HG03575 (cell line): ENCODE measurements around the gene MPLKIP.
"Not testable (repeated sequence)": the region's sequence is repeated elsewhere in the genome, so short reads cannot be mapped to it uniquely, and the experiment has no call there.

Source experiments
- ATAC-seq: cut with Tn5 transposase; IDR thresholded peaks from one replicate; pipeline ENCODE4 v1.9.1; 2021; ENCODE audit not compliant: unreplicated experiment, insufficient number of reproducible peaks, low FRiP score; ENCODE audit errors: extremely low read depth

Gene MPLKIP

DNA sequence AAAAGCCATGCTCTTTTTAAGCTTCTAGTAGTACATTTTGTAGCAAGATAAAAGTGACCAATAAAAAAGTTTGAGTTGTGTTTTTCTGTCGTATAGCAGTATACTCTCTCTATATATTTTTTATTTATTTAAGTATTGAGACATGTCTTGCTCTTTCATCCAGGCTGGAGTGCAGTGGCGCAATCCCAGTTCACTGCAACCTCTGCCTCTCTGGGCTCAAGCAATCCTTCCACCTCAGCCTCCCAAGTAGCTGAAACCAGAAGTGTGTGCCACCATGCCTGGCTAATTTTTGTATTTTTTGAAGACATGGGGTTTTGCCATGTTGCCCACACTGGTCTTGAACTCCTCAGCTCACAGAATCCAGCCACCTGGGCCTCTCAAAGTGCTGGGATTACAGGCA, 3.1 kb upstream of the MPLKIP start:
- ATAC-seq = no peak

DNA sequence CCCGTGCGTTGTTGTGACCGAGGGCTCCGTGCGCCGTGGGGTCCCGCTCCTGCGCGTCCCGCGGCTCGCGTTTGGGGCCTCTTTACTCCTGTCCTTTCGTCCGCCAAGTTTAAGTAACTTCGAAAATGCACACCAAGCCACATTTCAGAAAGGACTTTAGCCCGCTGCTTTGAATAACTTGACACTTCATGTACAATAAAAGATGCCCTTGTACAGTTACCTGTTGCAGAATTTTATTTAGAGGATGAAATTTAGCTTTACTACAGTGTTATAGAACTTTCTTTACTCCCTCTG, 842 bp upstream of the MPLKIP start:
- no peak for ATAC-seq

DNA sequence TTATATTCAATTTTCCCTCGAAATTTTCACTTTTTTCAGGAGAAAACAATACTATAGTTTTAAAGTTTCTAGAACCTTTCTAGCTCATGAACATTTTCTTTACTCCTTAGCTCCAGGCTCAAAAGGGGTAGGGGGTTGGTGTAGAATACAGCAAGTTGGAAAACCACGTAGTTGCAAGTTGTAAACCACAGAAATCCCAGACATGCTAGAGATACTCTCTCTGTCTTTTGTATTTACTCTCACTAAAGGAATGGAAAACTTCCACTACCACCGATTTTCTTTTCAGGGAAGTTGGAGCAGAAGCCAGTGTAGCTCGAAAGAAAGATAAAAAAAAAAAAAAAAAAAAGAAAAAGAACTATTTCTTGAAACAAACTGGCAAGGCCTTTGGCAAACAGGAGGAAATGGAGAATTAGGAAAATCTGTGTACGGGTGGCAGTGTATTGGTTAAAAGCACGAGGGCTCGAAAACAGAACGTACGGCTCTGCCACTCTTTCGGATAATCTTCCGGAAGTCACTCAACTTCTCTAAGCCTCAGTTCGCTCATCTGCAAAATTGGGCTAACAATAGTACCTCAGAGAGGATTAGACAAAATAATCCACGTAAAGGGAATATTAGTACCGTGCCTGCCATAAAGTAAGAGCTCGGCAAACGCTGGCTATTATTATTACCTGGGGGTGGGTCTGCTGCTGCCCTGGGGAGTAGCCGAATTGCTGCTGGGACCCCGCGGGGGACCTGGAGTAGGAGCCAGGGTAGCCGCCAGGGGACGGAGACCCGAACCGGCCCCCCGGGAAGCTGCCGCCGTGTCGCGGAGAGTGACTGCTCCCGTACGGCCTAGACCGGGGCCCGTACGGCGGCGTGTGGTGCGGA, 628 bp downstream of the MPLKIP start:
- ATAC-seq = no peak

GRCh38 chr7:40122940-40123254, 11.5 kb downstream of the MPLKIP start:
- ATAC-seq = no peak

GRCh38 chr7:40122100-40122939, 12.1 kb downstream of the MPLKIP start:
- ATAC-seq = not testable (repeated sequence)

- no peak for ATAC-seq
Observed at GRCh38 chr7:40120020-40120419, 14.4 kb downstream of the MPLKIP start.

- not testable (repeated sequence) for ATAC-seq
Observed at GRCh38 chr7:40118201-40118600, 16.2 kb downstream of the MPLKIP start.

DNA sequence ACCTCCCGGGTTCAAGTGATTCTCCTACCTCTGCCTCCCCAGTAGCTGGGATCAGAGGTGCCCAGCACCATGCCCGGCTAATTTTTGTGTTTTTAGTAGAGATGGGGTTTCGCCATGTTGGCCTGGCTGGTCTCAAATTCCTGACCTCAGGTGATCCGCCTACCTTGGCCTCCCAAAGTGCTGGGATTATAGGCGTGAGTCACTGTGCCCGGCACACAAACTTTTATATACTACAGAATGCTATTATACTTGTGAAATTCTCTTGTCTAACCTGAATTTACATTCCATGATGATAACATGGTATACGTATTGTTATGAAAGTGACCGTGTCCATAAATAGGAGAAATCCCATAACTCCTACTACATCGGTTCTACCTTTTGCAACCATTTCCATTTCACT, 17.2 kb downstream of the MPLKIP start:
- ATAC-seq = not testable (repeated sequence)

DNA sequence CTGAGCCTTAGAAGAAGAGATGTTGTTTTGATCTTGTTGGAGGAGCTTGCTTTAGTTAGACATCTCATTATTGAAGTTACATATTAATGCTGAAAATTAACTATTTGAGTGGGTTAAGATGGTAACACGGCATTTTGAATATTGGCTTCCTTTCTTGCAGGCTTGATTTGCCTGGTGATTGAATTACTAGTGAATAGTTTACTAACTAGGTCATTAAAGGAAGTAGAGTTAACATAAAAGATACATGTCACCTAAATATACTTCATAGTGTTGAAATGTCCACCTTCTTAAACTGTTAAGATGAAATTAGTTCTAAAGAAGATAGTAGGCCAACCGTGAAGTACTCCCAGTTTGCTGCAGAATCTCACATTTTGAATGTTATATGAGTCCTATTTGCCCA, 18.5 kb downstream of the MPLKIP start:
- ATAC-seq = no peak

DNA sequence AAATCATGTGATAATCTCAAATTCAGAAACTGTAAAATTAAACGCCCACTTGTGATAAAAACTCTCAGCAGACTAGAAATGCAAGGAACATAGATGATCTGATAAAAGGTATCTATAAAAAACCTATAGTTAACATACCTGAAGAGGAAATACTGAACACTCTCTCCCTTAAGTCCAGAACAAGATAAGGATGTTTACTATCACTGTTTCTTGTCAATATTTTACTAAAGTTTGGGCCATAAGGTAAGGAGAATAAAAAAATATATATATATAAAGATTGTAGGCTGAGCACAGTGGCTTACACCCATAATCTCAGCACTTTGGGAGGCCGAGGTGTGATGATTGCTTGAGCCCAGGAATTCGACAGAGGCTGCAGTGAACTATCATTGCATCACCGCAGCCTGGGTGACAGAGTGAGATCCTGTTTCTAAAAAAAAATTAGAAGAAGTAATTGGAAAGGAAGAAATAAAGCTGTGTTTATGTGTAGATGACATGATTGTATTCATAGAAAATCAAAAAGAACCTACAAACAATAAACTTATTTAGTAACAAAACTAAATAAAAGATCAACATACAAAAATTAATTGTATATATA, 28.4 kb downstream of the MPLKIP start:
- no peak for ATAC-seq

GRCh38 chr7:40102897-40103296, 31.5 kb downstream of the MPLKIP start:
- no peak for ATAC-seq

DNA sequence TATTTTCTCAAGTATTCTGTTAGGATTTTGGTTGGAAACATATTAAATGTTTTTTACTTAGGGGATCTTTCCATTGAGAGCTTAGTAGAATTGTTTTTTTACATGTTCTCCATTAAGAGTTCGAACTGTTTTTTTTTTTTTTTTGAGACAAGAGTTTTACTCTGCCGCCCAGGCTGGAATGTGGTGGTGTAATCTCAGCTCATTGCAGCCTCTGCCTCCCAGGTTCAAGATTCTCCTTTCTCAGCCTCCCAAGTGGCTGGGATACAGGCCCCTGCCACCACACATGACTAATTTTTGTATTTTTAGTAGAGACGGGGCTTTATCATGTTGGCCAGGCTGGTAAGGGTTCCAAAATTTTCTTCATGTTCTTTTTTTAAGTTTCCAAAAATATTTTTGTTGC, 33.2 kb downstream of the MPLKIP start:
- no peak for ATAC-seq

DNA sequence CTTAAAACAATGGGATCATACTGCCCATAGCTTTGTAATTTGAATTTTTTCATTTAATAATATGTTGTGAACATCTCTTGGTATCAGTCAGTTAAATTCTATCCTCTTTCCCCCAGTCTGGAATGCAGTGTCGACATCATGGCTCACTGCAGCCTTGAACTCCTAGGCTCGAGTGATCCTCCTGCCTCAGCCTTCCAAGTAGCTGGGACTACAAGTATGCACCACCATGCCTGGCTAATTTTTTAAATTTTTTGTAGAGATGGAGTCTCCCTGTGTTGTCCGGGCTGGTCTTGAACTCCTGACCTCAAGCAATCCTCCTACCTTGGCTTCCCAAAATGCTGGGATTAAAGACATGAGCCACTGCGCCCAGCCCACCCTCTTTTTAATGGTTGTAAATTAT, 34.6 kb downstream of the MPLKIP start:
- no peak for ATAC-seq

DNA sequence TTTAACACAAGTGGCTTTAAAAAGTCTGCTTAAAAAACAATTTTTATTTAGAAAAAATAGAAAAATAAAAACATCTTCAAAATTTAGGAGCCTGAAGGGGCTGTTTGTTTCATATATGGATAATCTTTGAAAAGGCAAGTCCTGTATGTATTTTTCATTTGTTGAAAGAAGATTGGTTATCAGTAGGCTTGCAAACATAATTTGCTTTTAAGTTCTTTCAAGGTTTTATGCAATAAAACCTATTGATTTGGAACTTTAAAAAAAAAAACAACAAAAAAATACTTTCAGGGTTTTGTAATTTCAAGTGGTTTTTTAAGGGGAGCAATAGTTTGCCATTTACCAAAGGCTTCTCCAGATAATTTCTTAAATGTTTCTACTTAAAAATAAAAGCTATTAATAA, 35.6 kb downstream of the MPLKIP start:
- ATAC-seq = no peak

DNA sequence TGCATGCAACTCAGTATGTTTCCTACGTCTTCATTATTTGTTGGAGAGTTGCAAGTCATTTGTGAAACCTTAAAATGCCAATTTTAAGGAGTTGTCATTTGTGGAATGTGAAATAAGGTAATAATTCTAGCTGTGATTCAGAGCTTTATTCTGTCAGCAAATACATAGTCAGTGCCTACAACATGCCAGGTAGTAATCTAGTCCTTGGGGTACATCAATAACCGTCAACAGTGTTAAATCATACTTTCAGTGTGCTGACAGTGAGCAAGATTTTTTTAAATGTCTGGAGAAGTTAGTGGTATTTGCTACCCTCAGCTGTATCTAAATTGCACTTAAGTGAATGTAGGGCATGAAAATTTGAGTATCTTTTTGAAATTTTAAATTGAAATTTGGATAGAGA, 36.7 kb downstream of the MPLKIP start:
- no peak for ATAC-seq

DNA sequence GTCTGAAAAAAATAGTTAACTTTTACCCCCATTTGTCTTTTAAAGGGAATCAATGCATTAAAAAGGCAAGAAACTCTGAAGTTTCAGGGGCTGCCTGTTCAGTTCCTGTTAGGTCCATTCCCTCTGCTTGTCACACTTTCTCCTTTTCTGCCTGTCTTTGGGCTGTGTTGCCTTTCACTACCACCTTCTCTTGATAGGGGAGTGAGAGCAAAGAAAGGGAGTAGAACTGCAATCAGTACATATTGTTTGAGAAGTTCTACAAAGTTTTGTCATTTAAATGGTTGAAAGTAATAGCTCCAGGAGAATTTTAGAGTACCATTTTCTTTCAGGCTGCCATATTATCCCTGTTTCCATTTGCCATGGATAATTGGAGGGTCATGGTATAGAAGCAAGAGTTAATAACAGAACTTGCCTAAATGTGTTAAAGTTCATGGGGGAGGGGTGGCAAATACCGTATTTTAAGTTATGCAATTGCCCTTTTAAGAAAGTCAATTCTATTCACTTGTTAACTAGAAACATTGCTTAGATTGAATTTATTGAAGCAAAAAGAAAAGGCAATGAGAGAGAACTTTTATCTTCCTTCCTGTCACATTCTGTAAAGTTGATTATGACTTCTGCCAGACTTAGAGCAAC, 38.6 kb downstream of the MPLKIP start:
- ATAC-seq = no peak

GRCh38 chr7:40095230-40095629, 39.2 kb downstream of the MPLKIP start:
- ATAC-seq = no peak

GRCh38 chr7:40093631-40094350, 40.6 kb downstream of the MPLKIP start:
- no peak for ATAC-seq

- no peak for ATAC-seq
Observed at GRCh38 chr7:40092182-40092581, 42.2 kb downstream of the MPLKIP start.
